K562 (cell line): ENCODE measurements around the gene FAM149A. TPM values are rescaled to one million over a fixed set of nuclear protein-coding genes. Genes with fewer than 3 reads are reported as not detected.
A peak's percentile ranks its signal among the peaks of the same experiment; 100 is the strongest.

Experiments used
- ADNP ChIP-seq: fragments of 200-800 bp; sonication (Bioruptor generic); IDR thresholded peaks from 2 replicates; pipeline ENCODE4 v1.6.1; 2016; ENCODE audit warnings: missing genetic modification characterization, missing compliant biosample characterization
- MEIS2 ChIP-seq: fragments of 450-650 bp; IDR thresholded peaks from 2 replicates; pipeline ENCODE4 v1.6.1; 2014; ENCODE audit warnings: mild to moderate bottlenecking; ENCODE audit not compliant: partially characterized antibody
- PHF8 ChIP-seq: fragments of 200-600 bp; sonication (generic); IDR thresholded peaks from 2 replicates; pipeline ENCODE4 v1.6.1; 2012; ENCODE audit warnings: mixed run types, mild to moderate bottlenecking, inconsistent platforms, low read length, moderate library complexity, borderline replicate concordance
- polyA plus RNA-seq, 8 experiments: library from polyadenylated mRNA; depleted of rRNA in 4 of 8; stranded (reverse) in 5 of 8; unstranded in 3 of 8; fragments of >200 nt; fragmentation: Nextera tagmentation in 2 of 8; fragmentation: Illumina TruSeq in 1 of 8; extraction: Ambion mirVana in 2 of 8; extraction: Trizol in 1 of 8; gene quantifications; 2 replicates each; pipeline versions ENCODE4 v1.2.1 to v1.2.3, GENCODE V29; 2011 to 2014; ENCODE audit warnings: inconsistent platforms in 1 of 8, missing spikeins in 1 of 8
- total RNA-seq, 7 experiments: library from RNA; depleted of rRNA in 6 of 7; stranded (reverse); fragments of >200 nt in 6 of 7; fragmentation: Illumina TruSeq in 2 of 7; extraction: Trizol in 2 of 7; gene quantifications; 2 replicates each; pipeline versions ENCODE4 v1.2.1 to v1.2.3, GENCODE V29; 2011 to 2021; ENCODE audit warnings: low replicate concordance in 1 of 7
- TF ChIP-seq, protein P1 (sequence below), 2 experiments: fragments of 450-650 bp; formaldehyde crosslinking in 1 of 2; IDR thresholded peaks; 2 replicates each; pipeline versions ENCODE4 v1.4.0 to v1.6.1; 2014 to 2020; ENCODE audit warnings: mild to moderate bottlenecking in 2 of 2, borderline replicate concordance in 1 of 2, low read depth in 1 of 2
- TF ChIP-seq, protein P2 (sequence below): fragments of 250-450 bp; sonication (Bioruptor Pico); IDR thresholded peaks from 2 replicates; pipeline ENCODE4 v1.5.0; 2020; ENCODE audit warnings: mild to moderate bottlenecking, borderline replicate concordance

Gene FAM149A
- total and polyA plus RNA-seq, 9 of the 15 experiments (the other 6 are each of a cell fraction or from before 2014, with no cell fraction given) = not detected

DNA sequence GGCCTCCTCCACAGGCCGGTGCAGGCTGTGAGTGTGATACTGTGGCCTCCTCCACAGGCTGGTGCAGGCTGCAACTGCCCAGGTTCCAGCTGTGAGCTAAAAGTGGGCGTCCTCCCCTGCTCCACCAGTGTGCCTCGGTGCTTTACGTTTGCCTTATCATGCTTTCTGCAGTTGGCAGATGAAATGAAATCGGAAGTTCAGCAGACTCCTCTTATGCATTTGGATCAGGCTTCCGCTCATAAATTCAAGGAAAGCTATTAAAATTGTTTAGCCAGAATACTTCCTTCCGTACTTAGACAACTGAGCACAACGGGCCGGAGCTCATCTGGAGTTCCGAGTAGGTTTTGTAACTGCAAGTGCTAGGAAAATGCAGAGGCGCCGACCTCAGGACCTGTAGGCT lies 98.9 kb downstream of the FAM149A start (continued):
- TF ChIP-seq PHF8 = no peak
- TF ChIP-seq, protein P1, sequence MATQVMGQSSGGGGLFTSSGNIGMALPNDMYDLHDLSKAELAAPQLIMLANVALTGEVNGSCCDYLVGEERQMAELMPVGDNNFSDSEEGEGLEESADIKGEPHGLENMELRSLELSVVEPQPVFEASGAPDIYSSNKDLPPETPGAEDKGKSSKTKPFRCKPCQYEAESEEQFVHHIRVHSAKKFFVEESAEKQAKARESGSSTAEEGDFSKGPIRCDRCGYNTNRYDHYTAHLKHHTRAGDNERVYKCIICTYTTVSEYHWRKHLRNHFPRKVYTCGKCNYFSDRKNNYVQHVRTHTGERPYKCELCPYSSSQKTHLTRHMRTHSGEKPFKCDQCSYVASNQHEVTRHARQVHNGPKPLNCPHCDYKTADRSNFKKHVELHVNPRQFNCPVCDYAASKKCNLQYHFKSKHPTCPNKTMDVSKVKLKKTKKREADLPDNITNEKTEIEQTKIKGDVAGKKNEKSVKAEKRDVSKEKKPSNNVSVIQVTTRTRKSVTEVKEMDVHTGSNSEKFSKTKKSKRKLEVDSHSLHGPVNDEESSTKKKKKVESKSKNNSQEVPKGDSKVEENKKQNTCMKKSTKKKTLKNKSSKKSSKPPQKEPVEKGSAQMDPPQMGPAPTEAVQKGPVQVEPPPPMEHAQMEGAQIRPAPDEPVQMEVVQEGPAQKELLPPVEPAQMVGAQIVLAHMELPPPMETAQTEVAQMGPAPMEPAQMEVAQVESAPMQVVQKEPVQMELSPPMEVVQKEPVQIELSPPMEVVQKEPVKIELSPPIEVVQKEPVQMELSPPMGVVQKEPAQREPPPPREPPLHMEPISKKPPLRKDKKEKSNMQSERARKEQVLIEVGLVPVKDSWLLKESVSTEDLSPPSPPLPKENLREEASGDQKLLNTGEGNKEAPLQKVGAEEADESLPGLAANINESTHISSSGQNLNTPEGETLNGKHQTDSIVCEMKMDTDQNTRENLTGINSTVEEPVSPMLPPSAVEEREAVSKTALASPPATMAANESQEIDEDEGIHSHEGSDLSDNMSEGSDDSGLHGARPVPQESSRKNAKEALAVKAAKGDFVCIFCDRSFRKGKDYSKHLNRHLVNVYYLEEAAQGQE (IDR thresholded peaks at IDR 0.05; ENCODE audit: borderline replicate concordance) = peak; percentile 49
- TF ChIP-seq, protein P1 (CRISPR knock-in tag; IDR thresholded peaks at IDR 0.05; ENCODE audit: low read depth) = no peak
- TF ChIP-seq, protein P2, sequence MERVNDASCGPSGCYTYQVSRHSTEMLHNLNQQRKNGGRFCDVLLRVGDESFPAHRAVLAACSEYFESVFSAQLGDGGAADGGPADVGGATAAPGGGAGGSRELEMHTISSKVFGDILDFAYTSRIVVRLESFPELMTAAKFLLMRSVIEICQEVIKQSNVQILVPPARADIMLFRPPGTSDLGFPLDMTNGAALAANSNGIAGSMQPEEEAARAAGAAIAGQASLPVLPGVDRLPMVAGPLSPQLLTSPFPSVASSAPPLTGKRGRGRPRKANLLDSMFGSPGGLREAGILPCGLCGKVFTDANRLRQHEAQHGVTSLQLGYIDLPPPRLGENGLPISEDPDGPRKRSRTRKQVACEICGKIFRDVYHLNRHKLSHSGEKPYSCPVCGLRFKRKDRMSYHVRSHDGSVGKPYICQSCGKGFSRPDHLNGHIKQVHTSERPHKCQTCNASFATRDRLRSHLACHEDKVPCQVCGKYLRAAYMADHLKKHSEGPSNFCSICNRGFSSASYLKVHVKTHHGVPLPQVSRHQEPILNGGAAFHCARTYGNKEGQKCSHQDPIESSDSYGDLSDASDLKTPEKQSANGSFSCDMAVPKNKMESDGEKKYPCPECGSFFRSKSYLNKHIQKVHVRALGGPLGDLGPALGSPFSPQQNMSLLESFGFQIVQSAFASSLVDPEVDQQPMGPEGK (CRISPR knock-in tag) = no peak
- TF ChIP-seq ADNP (tag) = no peak
- peak; percentile 46 for TF ChIP-seq MEIS2
